ENCODE data around the gene GP1BB. TPM values are rescaled to one million over a fixed set of nuclear protein-coding genes. Genes with fewer than 3 reads are reported as not detected.

GP1BB gene
- total RNA-seq, 5 donors from 2014 or later (not counting 1 experiment from before 2014, with no cell fraction given), result 0.19 to 2.1 (median 0.36) TPM

GRCh38 chr22:19772673-19773469 is 49.5 kb downstream of the GP1BB start:
- H3K4me3 Mint-ChIP-seq, result no peak overlapping the region
- Histone ChIP-seq H3K27me3 (replicated peaks in 1 of 2; ENCODE audit: control insufficient read depth in 2 of 2, extremely low read depth in 1 of 2, insufficient read depth in 2 of 2, low read length in 1 of 2) (peaks cover 2 to 89% of the 10 kb centered on the region in 2 experiments), H3K36me3 (ENCODE audit: control insufficient read depth in 2 of 2, extremely low read depth in 1 of 2, insufficient read depth in 1 of 2, low read length in 1 of 2) (no peaks in the 10 kb centered on the region), H3K27ac (ENCODE audit: low read length) (no peak overlapping the region), H3K9me3 (no peaks in the 10 kb centered on the region), H3K4me1 (ENCODE audit: control insufficient read depth in 1 of 2, extremely low read depth in 1 of 2, insufficient read depth in 2 of 2, low read length in 2 of 2) (peaks cover 2 to 10% of the 10 kb centered on the region in 2 experiments), H3K4me3 (ENCODE audit: control insufficient read depth in 1 of 2, extremely low read depth in 1 of 2, low read length in 1 of 2) (no peak overlapping the region)
- DNase-seq (no peak), ATAC-seq (replicated peaks in 1 of 4) (no peak)
- H3K27me3 Mint-ChIP-seq, result peaks cover 44 to 76% of the 10 kb centered on the region in 2 donors
- WGBS (ENCODE audit: insufficient coverage), result 46% methylated on average over 21 of the region's 25 CpGs
- H3K9me3 Mint-ChIP-seq, result no peaks in the 10 kb centered on the region
- no peak overlapping the region for H3K27ac Mint-ChIP-seq
- CTCF ChIA-PET, result interaction anchor here in 1 of 2 donors (1.3 kb wide), 1 partner anchor 137 kb away, joined by 3 read pairs; no protein-coding TSS in a partner anchor
- peaks cover 5 to 13% (median 7%) of the 10 kb centered on the region in 3 donors for H3K4me1 Mint-ChIP-seq
- no peaks in the 10 kb centered on the region for H3K36me3 Mint-ChIP-seq
- POLR2A ChIA-PET, result interaction anchor here in 1 of 2 donors (0.6 kb wide), 1 partner anchor 9 kb away, joined by 3 read pairs; no protein-coding TSS in a partner anchor

- H3K9me3 Mint-ChIP-seq, result no peaks in the 10 kb centered on the region
- peaks cover 41 to 73% of the 10 kb centered on the region in 2 donors for H3K27me3 Mint-ChIP-seq
- no peak overlapping the region for H3K4me3 Mint-ChIP-seq
- DNase-seq, result no peak
- H3K27me3 ChIP-seq (replicated peaks in 1 of 2; ENCODE audit: control insufficient read depth in 2 of 2, extremely low read depth in 1 of 2, insufficient read depth in 2 of 2, low read length in 1 of 2), result peaks cover 2 to 87% of the 10 kb centered on the region in 2 experiments
- H3K27ac ChIP-seq (ENCODE audit: low read length), result no peak overlapping the region
- peaks cover 4 to 11% (median 7%) of the 10 kb centered on the region in 3 donors for H3K4me1 Mint-ChIP-seq
- 87% methylated on average over 8 of the region's 9 CpGs for WGBS (ENCODE audit: insufficient coverage)
- H3K27ac Mint-ChIP-seq, result no peak overlapping the region
- ChIA-PET POLR2A (interaction anchor here in 1 of 2 donors (0.6 kb wide), 1 partner anchor 9 kb away, joined by 3 read pairs; no protein-coding TSS in a partner anchor), CTCF (interaction anchor here in 1 of 2 donors (0.6 to 1.3 kb wide), 2 partner anchors 137 to 655 kb away, joined by 3 read pairs; no protein-coding TSS in a partner anchor)
- no peak for ATAC-seq (replicated peaks in 1 of 4)
- peaks cover 2 to 7% of the 10 kb centered on the region in 2 experiments for H3K4me1 ChIP-seq (ENCODE audit: control insufficient read depth in 1 of 2, extremely low read depth in 1 of 2, insufficient read depth in 2 of 2, low read length in 2 of 2)
- no peaks in the 10 kb centered on the region for H3K36me3 ChIP-seq (ENCODE audit: control insufficient read depth in 2 of 2, extremely low read depth in 1 of 2, insufficient read depth in 1 of 2, low read length in 1 of 2)
- H3K9me3 ChIP-seq, result no peaks in the 10 kb centered on the region
- no peaks in the 10 kb centered on the region for H3K36me3 Mint-ChIP-seq
- H3K4me3 ChIP-seq (ENCODE audit: control insufficient read depth in 1 of 2, extremely low read depth in 1 of 2, low read length in 1 of 2), result no peak overlapping the region
These were observed 50.2 kb downstream of the GP1BB start for GRCh38 chr22:19773470-19774040.

Other genes with a start within 250 kb of the GP1BB start
- gene UFD1, start 244.3 kb upstream of the GP1BB start, total RNA-seq, result 10 to 100 TPM; 52.9 to 85.1 (median 60.0) TPM
- gene CDC45, start 243.6 kb upstream of the GP1BB start, total RNA-seq, result 1 to 10 TPM in 4 of 5 donors, under 1 TPM in 1; 0.56 to 2.7 (median 2.2) TPM
- under 1 TPM in 4 of 5 donors, not detected in 1; 0.36 to 0.98 (median 0.85) TPM for gene CLDN5, start 199.1 kb upstream of the GP1BB start, total RNA-seq
- gene SEPTIN5, start 9.0 kb upstream of the GP1BB start, total RNA-seq, result 1 to 10 TPM in 3 of 5 donors, under 1 TPM in 2; 0.33 to 3.2 (median 1.2) TPM
- under 1 TPM in 1 of 5 donors, not detected in 4; 0.20 TPM for gene TBX1, start 37.2 kb downstream of the GP1BB start, total RNA-seq
- gene GNB1L, start 131.3 kb downstream of the GP1BB start, total RNA-seq, result 10 to 100 TPM in 3 of 5 donors, 1 to 10 TPM in 2; 4.8 to 13.7 (median 12.9) TPM
- 10 to 100 TPM; 21.1 to 35.1 (median 28.5) TPM for gene RTL10, start 131.3 kb downstream of the GP1BB start, total RNA-seq
- 10 to 100 TPM; 30.6 to 53.1 (median 50.5) TPM for gene COMT, start 218.2 kb downstream of the GP1BB start, total RNA-seq
- gene TXNRD2, start 218.3 kb downstream of the GP1BB start, total RNA-seq, result 10 to 100 TPM; 26.5 to 47.4 (median 28.7) TPM